H1 (cell line): ENCODE measurements around the gene SLC9A2. TPM values are rescaled to one million over a fixed set of nuclear protein-coding genes. Genes with fewer than 3 reads are reported as not detected.

Source experiments
- CTCF ChIA-PET: fragments of 300-600 bp; sonication (Branson Sonifier 250); formaldehyde crosslinking; loops from one replicate; lab custom pipeline; 2021; ENCODE audit not compliant: partially characterized antibody; lab: Charles Lee
- POLR2A ChIA-PET: fragments of 300-600 bp; sonication (Branson Sonifier 250); formaldehyde crosslinking; loops from one replicate; lab custom pipeline; 2021; ENCODE audit warnings: inconsistent platforms; ENCODE audit not compliant: partially characterized antibody; lab: Charles Lee
- DNase-seq, 2 experiments: peaks; one replicate each; pipeline versions ENCODE4 v3.0.0 to v3.0.0-alpha.2; 2010 to 2022; ENCODE audit warnings: low spot score in 2 of 2, low read depth in 1 of 2, mixed read lengths in 1 of 2
- FAIRE-seq: peaks from 2 replicates; lab custom pipeline; 2011; peaks lifted over from hg19 to GRCh38; lab: Jason Lieb, UNC
- H2AFZ ChIP-seq: 2 replicates; pipeline ENCODE4 v1.8.1; 2012; ENCODE audit warnings: low read length, inconsistent platforms
- H2AK5ac ChIP-seq: 2 replicates; pipeline ENCODE4 v1.6.1; 2013; ENCODE audit warnings: low read depth, low read length
- H2BK120ac ChIP-seq: replicated peaks from 2 replicates; pipeline ENCODE3; 2013; ENCODE audit warnings: low read depth, low read length, inconsistent platforms
- H2BK12ac ChIP-seq: 2 replicates; pipeline ENCODE4 v1.6.1; 2013; ENCODE audit warnings: low read depth, low read length
- H2BK15ac ChIP-seq: 2 replicates; pipeline ENCODE4 v1.6.1; 2013; ENCODE audit warnings: low read length
- H2BK20ac ChIP-seq: 2 replicates; pipeline ENCODE4 v1.6.1; 2013; ENCODE audit warnings: low read length
- H2BK5ac ChIP-seq: 2 replicates; pipeline ENCODE4 v1.6.1; 2013; ENCODE audit warnings: low read depth, low read length
- H3K14ac ChIP-seq: 2 replicates; pipeline ENCODE4 v1.6.1; 2013; ENCODE audit warnings: inconsistent platforms; ENCODE audit not compliant: insufficient read length
- H3K18ac ChIP-seq: 2 replicates; pipeline ENCODE4 v1.6.1; 2013; ENCODE audit warnings: low read length; ENCODE audit errors: extremely low read depth
- H3K23ac ChIP-seq: 2 replicates; pipeline ENCODE4 v1.6.1; 2013; ENCODE audit warnings: inconsistent platforms; ENCODE audit not compliant: insufficient read length
- H3K23me2 ChIP-seq: 2 replicates; pipeline ENCODE4 v1.6.1; 2013; ENCODE audit warnings: low read depth, low read length
- H3K27ac ChIP-seq: 2 replicates; pipeline ENCODE4 v1.6.1; 2011; ENCODE audit warnings: low read depth, low read length, inconsistent platforms
- H3K27me3 ChIP-seq, 4 experiments: replicated peaks in 1 of 4; 1 replicate in 1 of 4; 2 replicates in 3 of 4; pipeline versions ENCODE4 v1.6.1 to v1.8.1; 2011 to 2013; ENCODE audit warnings: low read length in 3 of 4, mild to moderate bottlenecking in 3 of 4, inconsistent platforms in 2 of 4, mixed read lengths in 2 of 4, moderate library complexity in 1 of 4; ENCODE audit not compliant: control insufficient read depth in 3 of 4, insufficient read depth in 3 of 4; ENCODE audit errors: extremely low read depth in 1 of 4
- H3K36me3 ChIP-seq, 4 experiments: 2 replicates each; pipeline versions ENCODE4 v1.6.1 to v1.8.1; 2011 to 2013; ENCODE audit warnings: mild to moderate bottlenecking in 4 of 4, low read length in 3 of 4, moderate library complexity in 2 of 4, control low read depth in 1 of 4, inconsistent platforms in 1 of 4; ENCODE audit not compliant: insufficient read depth in 4 of 4, control insufficient read depth in 2 of 4
- H3K4ac ChIP-seq: replicated peaks from 2 replicates; pipeline ENCODE3; 2013; ENCODE audit warnings: low read length, low read depth, mixed read lengths, inconsistent platforms; ENCODE audit not compliant: insufficient read length
- H3K4me1 ChIP-seq, 4 experiments: replicated peaks in 1 of 4; 1 replicate in 1 of 4; 2 replicates in 3 of 4; pipeline versions ENCODE4 v1.6.1 to v1.8.1; 2011 to 2013; ENCODE audit warnings: low read length in 3 of 4, inconsistent platforms in 2 of 4, mixed read lengths in 1 of 4; ENCODE audit not compliant: insufficient read depth in 4 of 4, control insufficient read depth in 3 of 4
- H3K4me2 ChIP-seq, 2 experiments: 2 replicates each; pipeline versions ENCODE4 v1.6.1 to v1.8.1; 2011 to 2013; ENCODE audit warnings: low read depth in 2 of 2, low read length in 2 of 2, control low read depth in 1 of 2, inconsistent platforms in 1 of 2, mild to moderate bottlenecking in 1 of 2; ENCODE audit not compliant: insufficient read depth in 1 of 2
- H3K4me3 ChIP-seq, 4 experiments: fragments of 200-600, 300-600 bp in 1 of 4; sonication (generic), shearing (Covaris generic), sonication (Bioruptor Twin) in 1 of 4; 2 replicates each; pipeline versions ENCODE4 v1.5.1 to v1.8.1; 2011 to 2016; ENCODE audit warnings: low read length in 4 of 4, low read depth in 3 of 4, control low read depth in 2 of 4, inconsistent platforms in 2 of 4, mild to moderate bottlenecking in 2 of 4, mixed read lengths in 1 of 4, moderate library complexity in 1 of 4; ENCODE audit not compliant: insufficient read depth in 2 of 4; ENCODE audit errors: extremely low read depth in 1 of 4
- H3K56ac ChIP-seq: replicated peaks from 2 replicates; pipeline ENCODE3; 2013; ENCODE audit warnings: low read depth, mild to moderate bottlenecking, mixed read lengths, low read length, inconsistent platforms; ENCODE audit not compliant: insufficient read length
- H3K79me1 ChIP-seq: 2 replicates; pipeline ENCODE4 v1.6.1; 2013; ENCODE audit warnings: low read depth, low read length, control low read depth
- H3K79me2 ChIP-seq, 2 experiments: 2 replicates each; pipeline versions ENCODE4 v1.6.1 to v1.8.1; 2012 to 2013; ENCODE audit warnings: low read length in 2 of 2, mild to moderate bottlenecking in 2 of 2, inconsistent platforms in 1 of 2; ENCODE audit not compliant: insufficient read depth in 2 of 2, control insufficient read depth in 1 of 2
- H3K9ac ChIP-seq, 4 experiments: replicated peaks in 1 of 4; 1 replicate in 1 of 4; 2 replicates in 3 of 4; pipeline versions ENCODE4 v1.6.1 to v1.8.1; 2011 to 2013; ENCODE audit warnings: low read depth in 3 of 4, low read length in 3 of 4, control low read depth in 2 of 4, mild to moderate bottlenecking in 2 of 4, moderate library complexity in 2 of 4, inconsistent platforms in 1 of 4; ENCODE audit errors: extremely low read depth in 1 of 4
- H3K9me3 ChIP-seq, 2 experiments: 2 replicates each; pipeline versions ENCODE4 v1.6.1 to v1.8.1; 2012 to 2013; ENCODE audit warnings: mild to moderate bottlenecking in 2 of 2, moderate library complexity in 2 of 2, control low read depth in 1 of 2, inconsistent platforms in 1 of 2, low read depth in 1 of 2, low read length in 1 of 2, mixed read lengths in 1 of 2; ENCODE audit not compliant: insufficient read depth in 2 of 2
- H4K20me1 ChIP-seq, 2 experiments: replicated peaks in 1 of 2; 2 replicates each; pipeline versions ENCODE3 to v1.8.1; 2011 to 2013; ENCODE audit warnings: inconsistent platforms in 2 of 2, low read length in 2 of 2, mild to moderate bottlenecking in 1 of 2; ENCODE audit not compliant: insufficient read depth in 2 of 2, control insufficient read depth in 1 of 2
- H4K5ac ChIP-seq: 2 replicates; pipeline ENCODE4 v1.6.1; 2013; ENCODE audit warnings: low read length, low read depth, mixed read lengths, inconsistent platforms; ENCODE audit not compliant: insufficient read length
- H4K8ac ChIP-seq: 2 replicates; pipeline ENCODE4 v1.8.0; 2013; ENCODE audit warnings: mild to moderate bottlenecking, moderate library complexity, low read length, inconsistent platforms; ENCODE audit not compliant: insufficient read depth; ENCODE audit errors: extremely low read depth
- H4K91ac ChIP-seq: replicated peaks from 2 replicates; pipeline ENCODE3; 2013; ENCODE audit warnings: low read length, mixed read lengths, inconsistent platforms; ENCODE audit not compliant: insufficient read length
- CBX5 ChIP-seq: fragments of 300-800, 300-1000 bp; sonication (generic); IDR thresholded peaks from 2 replicates; pipeline ENCODE4 v1.7.1; 2016; ENCODE audit warnings: antibody characterized with exemption, low read length, low read depth
- CHD2 ChIP-seq: IDR thresholded peaks from 2 replicates; pipeline ENCODE4 v1.6.1; 2012; ENCODE audit warnings: low read length, improper control_type of control experiment
- GTF2F1 ChIP-seq: IDR thresholded peaks from 2 replicates; pipeline ENCODE4 v1.6.1; 2012; ENCODE audit warnings: low read depth, low read length, improper control_type of control experiment, borderline replicate concordance
- JUN ChIP-seq: IDR thresholded peaks from 2 replicates; pipeline ENCODE4 v1.6.1; 2011; ENCODE audit warnings: low read depth, mild to moderate bottlenecking, improper control_type of control experiment, low read length
- NANOG ChIP-seq: IDR thresholded peaks from 2 replicates; pipeline ENCODE4 v1.6.1; 2011; ENCODE audit warnings: low read length, low read depth, mild to moderate bottlenecking, inconsistent platforms; ENCODE audit not compliant: insufficient read depth, poor library complexity, severe bottlenecking
- RBBP5 ChIP-seq: IDR thresholded peaks from 2 replicates; pipeline ENCODE4 v1.7.1; 2012; ENCODE audit warnings: low read depth, mild to moderate bottlenecking, inconsistent platforms, low read length, moderate library complexity, borderline replicate concordance
- SIN3A ChIP-seq, 2 experiments: IDR thresholded peaks in 1 of 2; conservative IDR thresholded peaks in 1 of 2; 2 replicates each; pipeline ENCODE4 v1.6.1; 2011 to 2012; ENCODE audit warnings: low read length in 2 of 2, improper control_type of control experiment in 1 of 2, low read depth in 1 of 2, mild to moderate bottlenecking in 1 of 2
- SIX5 ChIP-seq: IDR thresholded peaks from 2 replicates; pipeline ENCODE4 v1.6.1; 2011; ENCODE audit warnings: mild to moderate bottlenecking, low read depth, low read length
- WGBS, 2 experiments: shearing (Covaris generic) in 1 of 2; methylation state at CpG; one replicate each; pipeline versions ENCODE4 v1.1.6 to v1.1.7; 2013 to 2015; ENCODE audit warnings: low lambda C conversion rate in 2 of 2, mixed read lengths in 2 of 2, inconsistent platforms in 1 of 2, low coverage in 1 of 2, missing lambda C conversion rate in 1 of 2; ENCODE audit not compliant: insufficient replicate concordance in 2 of 2, insufficient coverage in 1 of 2, insufficient read length in 1 of 2; ENCODE audit errors: extremely low coverage in 1 of 2, missing lambda C conversion rate in 1 of 2; 5-methylcytosine and 5-hydroxymethylcytosine counted together
- polyA plus RNA-seq, 7 experiments: library from polyadenylated mRNA; depleted of rRNA in 3 of 7; stranded (reverse) in 5 of 7; unstranded in 2 of 7; fragments of >200 nt in 5 of 7; fragments of 200-250 nt in 2 of 7; gene quantifications; 1 replicate in 5 of 7; 2 replicates in 1 of 7; 4 replicates in 1 of 7; pipeline versions ENCODE4 v1.2.1 to v1.2.3, GENCODE V29; 2011 to 2013; ENCODE audit warnings: missing spikeins in 2 of 7, mixed read lengths in 2 of 7
- total RNA-seq: library from RNA; stranded (reverse); fragmentation: NEBNext Ultra II Directional; extraction: Animal tissue kit (Norgen Biotek cat#: 25700); gene quantifications from 2 replicates; pipeline ENCODE4 v1.2.1, GENCODE V29; 2021

The SLC9A2 gene
- total and polyA plus RNA-seq, 2 of the 8 experiments (the other 6 are each of a cell fraction or from before 2014, with no cell fraction given), result 0.06 to 0.13 TPM

DNA sequence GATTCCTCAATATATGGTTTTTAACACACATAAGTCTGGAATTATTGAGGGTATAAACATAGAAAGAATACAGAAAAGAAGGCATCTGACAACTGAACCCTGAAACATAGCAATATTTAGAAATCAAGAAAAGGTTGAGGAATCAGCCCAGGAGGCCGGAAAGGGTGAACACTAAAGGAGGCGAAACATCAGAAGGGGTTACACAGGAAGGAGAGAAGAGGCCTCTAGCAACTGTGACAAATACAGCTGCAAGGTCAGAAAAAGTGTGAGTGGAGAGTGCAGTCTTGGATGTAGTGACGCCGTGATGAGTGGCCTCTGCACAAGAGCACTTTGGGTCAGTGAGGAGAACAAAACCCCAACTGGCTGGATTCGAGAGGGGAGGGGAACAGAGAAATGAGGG is 70.7 kb downstream of the SLC9A2 start:
- no peaks in the 10 kb centered on the region for H3K4me1 ChIP-seq
- H3K9ac ChIP-seq, result no peak overlapping the region
- no peak overlapping the region for H2BK5ac ChIP-seq
- H3K9me3 ChIP-seq, result no peaks in the 10 kb centered on the region
- H3K4me2 ChIP-seq, result no peak overlapping the region
- H4K8ac ChIP-seq, result no peak overlapping the region
- no peak overlapping the region for H2AK5ac ChIP-seq
- WGBS, 2 experiments, result 80% methylated on average over 5 of the region's 5 CpGs; no CpG with 5 or more reads in 1 of the 2 experiments
- H3K79me1 ChIP-seq, result no peaks in the 10 kb centered on the region
- H2AFZ ChIP-seq, result no peak overlapping the region
- no peak overlapping the region for H3K18ac ChIP-seq
- H3K14ac ChIP-seq, result no peak overlapping the region
- no peak overlapping the region for H3K4me3 ChIP-seq
- no peak overlapping the region for H4K5ac ChIP-seq
- no peaks in the 10 kb centered on the region for H4K20me1 ChIP-seq
- TF ChIP-seq SIN3A (conservative IDR thresholded peaks at IDR 0.05 in 1 of 2, IDR thresholded peaks at IDR 0.05 in 1 of 2; ENCODE audit: low read depth in 1 of 2, low read length in 2 of 2) (no peak), NANOG (no peak), CBX5 (no peak), GTF2F1 (no peak), RBBP5 (no peak), SIX5 (no peak), CHD2 (no peak), JUN (no peak)
- H2BK20ac ChIP-seq, result no peak overlapping the region
- ChIA-PET POLR2A (no interaction called here), CTCF (interaction anchor here (1.4 kb wide), 1 partner anchor 9 kb away, joined by 3 read pairs; no protein-coding TSS in a partner anchor)
- H3K23me2 ChIP-seq, result no peaks in the 10 kb centered on the region
- no peak overlapping the region for H2BK15ac ChIP-seq
- H2BK12ac ChIP-seq, result no peak overlapping the region
- FAIRE-seq, result no peak
- H3K23ac ChIP-seq, result no peak overlapping the region
- no peak overlapping the region for H3K4ac ChIP-seq
- H3K56ac ChIP-seq, result no peak overlapping the region
- no peak overlapping the region for H3K27ac ChIP-seq
- no peaks in the 10 kb centered on the region for H3K36me3 ChIP-seq
- no peak for DNase-seq
- no peak overlapping the region for H2BK120ac ChIP-seq
- H3K27me3 ChIP-seq, result no peaks in the 10 kb centered on the region
- H4K91ac ChIP-seq, result no peak overlapping the region
- no peaks in the 10 kb centered on the region for H3K79me2 ChIP-seq
